GM21576 (cell line): Measurements from ENCODE around the gene PTGER2.

Experiments
- ATAC-seq: cut with Tn5 transposase; IDR thresholded peaks from one replicate; pipeline ENCODE4 v1.9.1; 2021; ENCODE audit warnings: mild to moderate bottlenecking, moderate library complexity; ENCODE audit not compliant: unreplicated experiment

Gene PTGER2

GRCh38 chr14:52313903-52314594 lies at the start of gene PTGER2:
Gene PTGER2, plus strand, starts transcription at chr14:52314312. Its CDS starts 237 bp downstream, at chr14:52314549.
- peak; percentile 39 for ATAC-seq

GRCh38 chr14:52265253-52265652 lies 48.9 kb upstream of the PTGER2 start:
- ATAC-seq = no peak

GRCh38 chr14:52266179-52266578 lies 47.9 kb upstream of the PTGER2 start:
- ATAC-seq = no peak

GRCh38 chr14:52266782-52267181 lies 47.3 kb upstream of the PTGER2 start:
- no peak for ATAC-seq

GRCh38 chr14:52267501-52268278 lies 46.4 kb upstream of the PTGER2 start, which contains the start of gene PTGDR:
Gene PTGDR, plus strand, starts transcription at chr14:52267698. Its CDS starts 117 bp downstream, at chr14:52267815.
- ATAC-seq = no peak

GRCh38 chr14:52268279-52269061 lies 45.6 kb upstream of the PTGER2 start:
- ATAC-seq = no peak

- ATAC-seq = no peak
Observed at GRCh38 chr14:52269100-52269499, 45.0 kb upstream of the PTGER2 start.

GRCh38 chr14:52269982-52270381 lies 44.1 kb upstream of the PTGER2 start:
- no peak for ATAC-seq

GRCh38 chr14:52271538-52271937 lies 42.6 kb upstream of the PTGER2 start:
- no peak for ATAC-seq

- no peak for ATAC-seq
Observed at GRCh38 chr14:52272375-52272774, 41.7 kb upstream of the PTGER2 start.

- ATAC-seq = no peak
Observed at GRCh38 chr14:52275372-52275771, 38.7 kb upstream of the PTGER2 start.

- no peak for ATAC-seq
Observed at GRCh38 chr14:52277552-52277951, 36.6 kb upstream of the PTGER2 start.

GRCh38 chr14:52279408-52279807 lies 34.7 kb upstream of the PTGER2 start:
- ATAC-seq = no peak

- no peak for ATAC-seq
Observed at GRCh38 chr14:52283099-52283498, 31.0 kb upstream of the PTGER2 start.

- ATAC-seq = no peak
Observed at GRCh38 chr14:52286661-52287649, 27.2 kb upstream of the PTGER2 start.

- ATAC-seq = no peak
Observed at GRCh38 chr14:52296378-52296777, 17.7 kb upstream of the PTGER2 start.

- no peak for ATAC-seq
Observed at GRCh38 chr14:52298795-52299194, 15.3 kb upstream of the PTGER2 start.

GRCh38 chr14:52299692-52300278 lies 14.3 kb upstream of the PTGER2 start:
- no peak for ATAC-seq

GRCh38 chr14:52303236-52303635 lies 10.9 kb upstream of the PTGER2 start:
- ATAC-seq = no peak
